Measurements from ENCODE around the gene NKX6-2.

DNA sequence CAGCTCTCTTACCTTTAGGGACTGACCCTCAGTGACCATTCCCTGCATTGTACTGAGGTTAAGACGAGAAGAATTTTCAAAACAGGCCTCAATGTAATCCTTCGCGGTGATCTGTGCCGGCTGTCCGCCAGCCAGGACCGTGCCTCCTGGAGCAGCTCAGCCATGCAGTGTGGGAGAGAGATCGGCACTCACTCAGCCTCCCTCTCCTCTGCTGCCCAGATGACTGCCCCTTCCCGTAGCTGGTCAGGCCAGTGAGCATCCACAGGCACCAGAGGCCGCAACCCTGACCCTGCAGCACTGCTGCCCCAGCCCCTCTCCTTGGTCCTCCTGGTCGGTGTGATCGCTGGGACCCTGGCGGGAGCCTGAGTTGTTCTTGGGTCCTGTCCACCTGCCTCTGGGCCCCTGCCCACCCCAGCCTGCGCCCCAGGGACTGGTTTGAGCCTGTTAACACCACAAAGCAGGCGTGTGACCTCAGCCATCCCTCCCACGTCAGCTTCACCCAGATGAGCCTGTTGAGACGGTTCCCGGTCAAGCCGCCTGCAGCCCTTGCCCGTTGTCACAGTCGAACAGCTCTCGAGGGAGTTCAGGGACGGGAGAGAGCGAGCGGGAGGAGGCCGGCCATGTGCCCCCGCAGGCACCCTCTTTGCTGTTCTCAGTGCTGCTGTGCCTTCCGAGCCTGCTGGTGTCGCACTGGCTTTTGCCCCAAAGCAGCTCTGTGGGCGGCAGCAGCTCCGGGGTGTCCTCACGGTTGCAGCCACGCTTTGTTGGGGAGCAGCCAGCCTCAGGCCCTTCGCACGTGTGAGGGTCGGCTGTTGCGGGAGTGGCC is 37.2 kb downstream of the NKX6-2 start:
- TF ChIP-seq CTCF (conservative IDR thresholded peaks at IDR 0.05; ENCODE audit: low read depth in 2 of 2) (no peak), STAT1 (IDR thresholded peaks at IDR 0.05; ENCODE audit: unreplicated experiment) (no peak), EZH2 (IDR thresholded peaks at IDR 0.05; ENCODE audit: low read depth, unreplicated experiment) (no peak)
